GM21381 (cell line): ENCODE data around the gene EIF4E1B.

Source experiments
- ATAC-seq: cut with Tn5 transposase; IDR thresholded peaks from one replicate; pipeline ENCODE4 v1.9.1; 2021; ENCODE audit warnings: mild to moderate bottlenecking, moderate library complexity; ENCODE audit not compliant: unreplicated experiment

The EIF4E1B gene

DNA sequence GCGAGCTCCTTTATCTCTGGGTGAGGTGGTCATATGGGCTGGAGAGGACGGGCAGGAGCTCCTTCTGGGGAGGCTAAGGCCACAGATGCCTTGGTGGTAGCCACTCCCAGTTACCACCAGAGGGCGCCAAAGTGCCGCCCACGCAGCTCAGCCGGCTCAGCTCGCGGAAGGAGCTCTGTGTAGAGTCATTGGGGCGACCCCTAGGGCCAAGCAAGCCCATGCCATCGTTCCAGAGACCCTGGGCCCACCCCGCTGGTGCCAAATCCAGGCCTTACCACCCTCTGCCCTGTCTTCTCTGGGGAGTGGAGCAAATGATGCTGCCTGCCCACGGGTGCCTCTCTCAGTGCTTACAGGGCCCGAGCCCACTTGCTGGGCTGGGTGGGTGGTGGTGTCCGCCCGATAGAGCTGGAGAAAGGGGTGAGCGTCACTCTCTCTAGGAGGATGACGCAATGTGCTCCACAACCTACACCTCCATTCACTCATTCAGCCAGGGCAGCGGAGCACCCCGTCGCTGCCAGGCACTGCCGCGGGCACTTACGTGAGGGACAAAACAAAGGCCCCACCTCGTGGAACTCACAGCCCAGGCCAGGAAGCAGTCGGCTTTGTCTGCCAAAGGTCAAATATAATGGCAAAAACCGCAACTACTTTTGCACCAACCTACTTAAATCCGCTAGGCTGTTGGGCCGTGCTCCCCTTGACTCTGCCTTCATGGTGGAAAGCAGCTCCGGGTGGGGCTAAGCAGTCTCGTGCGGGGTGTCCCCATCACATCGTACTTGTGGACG lies 30.6 kb downstream of the EIF4E1B start:
- ATAC-seq: no peak

DNA sequence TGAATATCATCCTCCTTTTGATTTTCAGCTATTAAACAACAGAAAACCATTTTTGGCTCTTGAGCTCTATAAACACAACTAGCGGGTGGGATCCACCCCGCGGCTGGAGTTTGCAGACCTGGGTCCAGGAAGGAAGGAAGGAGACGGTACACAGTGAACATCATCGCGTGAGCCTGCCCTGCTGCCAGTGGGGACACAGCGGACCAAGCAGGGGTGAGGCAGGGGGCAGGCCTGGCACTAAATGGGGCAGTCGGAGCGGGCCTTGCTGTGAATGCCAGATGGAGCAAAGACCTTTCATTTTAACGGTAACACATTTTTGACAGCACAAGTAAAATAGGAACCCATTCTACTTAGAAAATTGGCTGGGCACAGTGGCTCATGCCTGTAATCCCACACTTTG lies 31.2 kb downstream of the EIF4E1B start:
- no peak for ATAC-seq

DNA sequence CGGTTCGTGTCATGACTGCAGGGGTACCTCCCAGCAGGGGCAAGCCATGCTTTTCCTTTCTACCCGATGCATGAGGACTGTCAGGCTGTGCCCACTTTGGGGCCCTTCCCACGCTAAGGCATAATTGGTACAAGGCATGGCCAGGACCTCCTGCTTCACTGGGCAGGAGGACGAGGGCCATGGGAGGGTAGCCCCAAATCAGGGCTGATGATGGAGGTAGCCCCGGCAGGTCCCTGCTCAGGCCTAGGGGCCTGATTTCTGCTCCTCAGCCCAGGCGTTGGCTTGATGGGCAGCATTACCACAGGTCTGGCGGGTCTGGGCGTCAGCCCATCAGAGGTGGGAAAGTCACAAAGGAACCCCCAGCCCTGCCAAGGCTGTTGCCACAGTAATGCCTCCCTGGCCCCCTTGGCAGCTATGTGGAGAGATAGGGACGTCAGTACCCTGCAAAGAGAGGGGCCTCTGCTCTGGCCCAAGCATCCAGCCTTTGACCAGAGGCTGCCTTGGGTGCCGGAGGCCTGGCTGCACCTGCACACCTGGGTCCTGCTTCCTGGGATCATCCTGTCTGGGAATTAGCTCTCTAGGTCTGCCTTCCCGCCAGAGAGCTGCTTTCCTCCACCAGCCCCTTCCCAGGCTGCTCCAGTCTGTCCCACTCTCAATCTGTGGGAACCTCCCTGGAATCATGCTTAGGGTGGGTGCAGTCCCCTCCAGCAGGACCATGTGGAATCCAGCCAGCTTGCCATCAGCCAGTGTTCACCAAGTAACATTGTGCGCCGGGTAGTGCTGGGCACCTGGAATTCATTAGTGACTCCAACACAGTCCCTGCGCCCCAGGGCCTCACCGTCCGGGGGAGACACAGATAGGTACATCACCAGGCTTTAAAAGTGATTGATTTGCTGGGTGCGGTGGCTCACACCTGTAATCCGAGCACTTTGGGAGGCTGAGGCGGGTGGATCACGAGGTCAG lies 32.2 kb downstream of the EIF4E1B start:
- ATAC-seq: no peak

DNA sequence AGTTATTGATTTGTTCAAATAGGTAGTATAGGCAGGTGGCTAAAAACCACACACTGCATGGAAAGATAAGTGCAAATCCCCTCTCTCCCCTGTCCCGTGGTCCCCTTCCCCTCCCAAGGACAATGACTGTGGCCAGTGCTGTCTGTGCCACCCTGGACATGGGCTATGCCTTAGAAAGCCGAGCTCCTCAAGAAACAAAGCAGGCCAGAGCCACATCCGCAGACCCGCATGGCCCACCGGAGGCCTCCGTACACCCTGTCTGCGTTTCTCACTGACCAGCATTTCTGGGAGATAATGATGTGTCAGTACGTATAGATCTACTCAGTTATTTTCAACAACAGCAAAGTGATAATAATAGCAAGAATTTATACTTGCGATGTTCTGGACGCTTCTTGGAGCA lies 33.1 kb downstream of the EIF4E1B start:
- no peak for ATAC-seq

- ATAC-seq: no peak
These were observed 34.0 kb downstream of the EIF4E1B start for GRCh38 chr5:176664479-176664878.

DNA sequence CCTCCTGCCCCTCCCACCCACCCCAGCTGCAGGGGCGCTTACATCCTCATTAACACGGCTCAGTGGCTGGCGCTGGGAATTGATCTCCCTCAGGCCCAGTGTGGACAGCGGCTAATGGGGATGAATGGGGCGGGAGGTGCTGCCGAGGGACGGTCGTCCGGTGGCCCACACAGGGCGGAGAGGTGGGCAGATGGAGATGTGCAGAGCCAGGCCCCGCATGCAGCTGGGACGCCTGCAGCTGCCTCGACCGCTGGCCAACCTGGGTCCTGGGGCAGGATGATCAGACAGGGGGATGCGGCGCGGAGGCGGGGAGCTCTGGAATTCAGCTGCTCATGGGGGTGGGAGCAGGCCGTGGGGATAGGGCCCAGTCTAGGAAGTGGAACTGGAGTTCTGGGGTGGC lies 34.4 kb downstream of the EIF4E1B start:
- no peak for ATAC-seq

DNA sequence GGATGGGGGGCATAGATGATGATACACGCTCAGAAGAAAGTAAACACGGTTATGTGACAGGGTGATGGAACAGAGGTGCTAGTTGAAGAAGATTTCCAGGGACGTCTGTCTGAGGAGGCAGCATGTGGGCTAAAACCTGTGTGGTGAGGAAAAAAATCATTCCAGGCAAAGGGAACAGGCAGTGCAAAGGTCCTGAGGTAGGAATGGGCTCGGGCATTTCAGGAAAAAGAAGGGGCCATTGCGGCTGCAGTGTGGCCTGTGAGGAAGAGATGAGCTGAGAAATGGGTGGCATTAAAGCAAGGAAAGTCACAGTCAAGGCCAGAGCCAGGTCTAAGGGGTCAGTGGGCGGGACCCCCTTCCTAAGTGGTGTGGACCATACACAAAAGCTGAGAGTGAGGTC lies 35.0 kb downstream of the EIF4E1B start:
- ATAC-seq: no peak

- no peak for ATAC-seq
These were observed 37.2 kb downstream of the EIF4E1B start for GRCh38 chr5:176667637-176668036.

DNA sequence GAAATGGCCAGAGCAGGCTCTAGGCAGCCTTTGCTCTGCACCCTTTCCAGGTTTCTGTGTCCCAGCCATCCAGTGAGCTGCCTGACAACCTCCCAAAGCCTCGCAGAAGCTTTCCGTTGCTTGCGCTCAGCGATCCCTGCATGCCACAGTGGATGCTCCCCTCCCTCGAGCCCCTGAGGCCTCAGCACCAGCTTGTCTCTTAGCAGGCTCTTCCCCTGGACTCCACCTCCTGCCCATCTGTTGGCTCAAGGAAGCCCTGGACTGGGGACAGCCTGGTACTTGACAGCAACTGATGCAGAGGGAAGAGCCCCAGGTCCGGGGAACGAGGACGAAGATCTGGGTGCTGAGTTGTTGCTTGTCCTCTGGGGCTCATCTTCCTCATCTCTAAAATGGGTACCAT lies 40.0 kb downstream of the EIF4E1B start:
- ATAC-seq: no peak

GRCh38 chr5:176671399-176671798 lies 40.9 kb downstream of the EIF4E1B start:
- no peak for ATAC-seq

- ATAC-seq: no peak
These were observed 41.6 kb downstream of the EIF4E1B start for GRCh38 chr5:176671890-176672747.

- ATAC-seq: no peak
These were observed 43.4 kb downstream of the EIF4E1B start for GRCh38 chr5:176673651-176674583.

- ATAC-seq: no peak
These were observed 44.3 kb downstream of the EIF4E1B start for GRCh38 chr5:176674799-176675198.

DNA sequence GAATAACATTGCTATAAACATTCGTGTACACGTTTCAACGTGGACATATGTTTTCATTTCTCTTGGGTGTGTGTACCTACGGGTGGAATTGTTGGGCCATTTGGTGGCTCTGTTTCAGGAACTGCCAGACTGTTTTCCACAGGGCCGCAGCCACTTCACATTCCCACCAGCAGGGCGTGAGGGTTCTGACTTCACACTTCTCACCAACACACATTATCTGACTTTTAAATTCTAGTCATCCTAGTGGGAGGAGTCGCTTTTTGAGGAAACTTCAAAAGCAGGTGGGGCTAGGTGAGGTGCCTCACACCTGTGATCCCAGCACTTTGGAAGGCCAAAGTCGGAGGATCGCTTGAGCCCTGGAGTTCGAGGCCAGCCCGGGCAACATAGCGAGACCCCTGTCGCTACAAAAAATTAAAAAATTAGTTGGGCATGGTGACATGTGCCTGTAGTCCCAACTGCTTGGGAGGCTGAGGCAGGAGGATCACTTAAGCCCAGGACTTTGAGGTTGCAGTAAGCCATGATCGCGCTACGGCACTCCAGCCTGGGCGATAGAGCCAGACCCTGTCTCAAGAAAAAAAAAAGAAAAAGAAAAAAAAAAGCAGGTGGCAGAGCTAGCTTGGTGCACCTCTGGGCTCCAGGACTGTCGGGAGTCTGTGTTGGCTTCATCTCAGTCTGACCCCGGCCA lies 45.3 kb downstream of the EIF4E1B start:
- no peak for ATAC-seq

DNA sequence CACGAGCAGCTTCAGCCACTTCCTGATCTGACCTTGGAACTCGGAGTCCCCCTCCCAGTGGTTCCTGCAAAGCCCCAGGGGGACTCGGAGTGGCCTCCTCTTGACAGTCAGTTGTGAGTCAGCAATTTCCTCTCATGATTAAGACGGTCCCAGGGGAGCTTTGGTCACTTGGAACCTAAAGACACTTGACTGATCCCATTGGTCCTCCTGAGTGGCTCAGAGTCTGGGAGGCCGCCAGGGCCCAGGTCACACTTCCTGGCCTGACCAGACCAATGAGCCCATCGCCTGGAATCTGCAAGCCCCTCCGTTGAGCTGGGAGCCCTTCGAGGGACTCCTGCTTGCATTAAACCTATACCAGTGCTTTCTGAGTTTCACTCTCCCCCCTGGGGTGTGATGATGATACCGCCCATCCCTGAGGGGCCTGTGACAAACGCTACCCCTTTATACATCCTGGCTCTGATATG lies 45.9 kb downstream of the EIF4E1B start:
- peak; percentile 55 for ATAC-seq

- ATAC-seq: no peak
These were observed 46.9 kb downstream of the EIF4E1B start for GRCh38 chr5:176677209-176677939.

GRCh38 chr5:176678584-176678983 lies 48.1 kb downstream of the EIF4E1B start:
- no peak for ATAC-seq

DNA sequence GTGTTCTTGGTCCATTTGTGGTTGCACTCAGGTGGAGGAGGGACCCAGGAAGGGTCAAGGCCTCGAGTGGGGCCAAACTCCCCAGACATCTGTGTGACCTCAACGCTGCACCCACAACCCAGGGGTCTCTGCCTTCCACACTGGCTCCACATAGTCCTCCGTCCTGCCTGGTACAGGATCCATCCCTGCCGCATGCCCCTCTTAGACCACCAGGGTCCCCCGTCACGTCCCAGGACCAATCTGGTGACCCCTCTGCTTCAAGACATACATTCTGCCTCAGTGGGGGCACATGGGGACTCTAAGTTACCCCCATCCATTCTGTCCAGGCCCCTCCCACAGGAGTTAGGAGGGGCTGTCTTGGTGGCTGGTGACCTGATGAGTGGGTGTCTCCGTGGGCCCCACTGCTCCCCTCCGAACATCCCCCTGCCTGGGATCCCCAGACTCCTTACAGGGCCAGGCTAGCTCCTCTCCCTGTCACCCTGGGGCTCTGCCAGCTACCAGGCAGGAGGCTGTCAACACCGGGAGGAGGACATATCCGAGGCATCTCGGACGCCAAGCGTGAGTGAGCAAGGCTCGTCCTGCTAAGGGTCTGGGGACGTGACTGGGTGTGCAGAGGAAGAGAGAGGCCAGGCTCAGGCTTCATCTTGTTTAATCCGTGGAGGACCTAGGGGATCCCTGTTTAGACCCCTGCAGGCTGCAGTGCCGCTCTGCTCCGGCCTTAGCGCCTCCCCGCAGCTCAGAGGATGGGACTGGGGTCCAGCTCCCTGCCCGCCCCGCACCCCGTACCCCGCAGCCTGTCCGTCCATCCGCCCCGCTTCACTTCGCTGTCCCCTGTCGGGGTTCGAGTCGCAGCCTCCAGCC lies 49.1 kb downstream of the EIF4E1B start:
- ATAC-seq: no peak
